GM23338 (cell line): ENCODE measurements around the gene CLCN1. TPM values are rescaled to one million over a fixed set of nuclear protein-coding genes. Genes with fewer than 3 reads are reported as not detected.

Experiments used
- ATAC-seq: fragments of 200-7000 bp; cut with Tn5 transposase; 3 replicates; pipeline ENCODE4 v1.9.1; 2020
- DNase-seq: peaks from one replicate; pipeline ENCODE4 v3.0.0-alpha.2; 2015; ENCODE audit warnings: low spot score
- H2AFZ ChIP-seq: fragments of 200-600 bp; sonication (generic); 2 replicates; pipeline ENCODE4 v1.8.0; 2016; ENCODE audit warnings: antibody characterized with exemption, mild to moderate bottlenecking, moderate library complexity
- H3F3A ChIP-seq: fragments of 200-600 bp; sonication (generic); replicated peaks from 2 replicates; pipeline ENCODE4 v1.8.0; 2017; ENCODE audit warnings: antibody characterized with exemption, mixed run types, low read depth
- H3K27ac ChIP-seq: fragments of 200-600 bp; sonication (generic); 2 replicates; pipeline ENCODE4 v1.6.1; 2016; ENCODE audit warnings: low read depth
- H3K27me3 ChIP-seq: fragments of 200-600 bp; sonication (generic); 2 replicates; pipeline ENCODE4 v1.8.0; 2016; ENCODE audit warnings: mild to moderate bottlenecking, mixed run types, moderate library complexity; ENCODE audit not compliant: insufficient read depth
- H3K36me3 ChIP-seq: fragments of 200-600 bp; sonication (generic); 2 replicates; pipeline ENCODE4 v1.8.0; 2016; ENCODE audit warnings: mild to moderate bottlenecking; ENCODE audit not compliant: insufficient read depth
- H3K4me1 ChIP-seq: fragments of 200-600 bp; sonication (generic); 2 replicates; pipeline ENCODE4 v1.8.0; 2016; ENCODE audit warnings: mild to moderate bottlenecking, moderate library complexity; ENCODE audit not compliant: insufficient read depth
- H3K4me2 ChIP-seq: fragments of 200-600 bp; sonication (generic); 2 replicates; pipeline ENCODE4 v1.7.1; 2017; ENCODE audit warnings: mixed run types
- H3K4me3 ChIP-seq: fragments of 200-600 bp; sonication (generic); 2 replicates; pipeline ENCODE4 v1.6.1; 2016; ENCODE audit warnings: mixed run types
- H3K79me2 ChIP-seq: fragments of 200-600 bp; sonication (generic); replicated peaks from 2 replicates; pipeline ENCODE4 v1.8.0; 2017; ENCODE audit warnings: mild to moderate bottlenecking; ENCODE audit not compliant: insufficient read depth
- H3K9me2 ChIP-seq: fragments of 200-600 bp; sonication (generic); 2 replicates; pipeline ENCODE4 v1.8.0; 2017; ENCODE audit not compliant: insufficient read depth
- H4K20me1 ChIP-seq: fragments of 200-600 bp; sonication (generic); replicated peaks from 2 replicates; pipeline ENCODE4 v1.8.0; 2017; ENCODE audit warnings: mild to moderate bottlenecking; ENCODE audit not compliant: insufficient read depth
- H3K27ac Mint-ChIP-seq: 2 replicates; pipeline ENCODE4 v1.8.0; 2020; ENCODE audit warnings: inconsistent platforms, mild to moderate bottlenecking, moderate library complexity, mixed read lengths
- H3K27me3 Mint-ChIP-seq: 3 replicates; pipeline ENCODE4 v1.8.0; 2022; ENCODE audit warnings: low read depth, mild to moderate bottlenecking, moderate library complexity, mixed read lengths, inconsistent platforms; ENCODE audit not compliant: insufficient read depth, poor library complexity
- H3K36me3 Mint-ChIP-seq: 3 replicates; pipeline ENCODE4 v1.8.0; 2021; ENCODE audit warnings: low read depth, mild to moderate bottlenecking, inconsistent platforms, moderate library complexity, mixed read lengths
- H3K4me1 Mint-ChIP-seq: 3 replicates; pipeline ENCODE4 v1.8.0; 2020; ENCODE audit warnings: mild to moderate bottlenecking, inconsistent platforms, mixed read lengths
- H3K4me3 Mint-ChIP-seq: 3 replicates; pipeline ENCODE4 v1.8.0; 2021; ENCODE audit warnings: moderate library complexity, mild to moderate bottlenecking, inconsistent platforms, mixed read lengths
- H3K9me3 Mint-ChIP-seq: 3 replicates; pipeline ENCODE4 v1.8.0; 2020; ENCODE audit warnings: moderate library complexity, mild to moderate bottlenecking, inconsistent platforms, mixed read lengths
- CREB1 ChIP-seq: fragments of 250-450 bp; sonication (Bioruptor Pico); IDR thresholded peaks from 2 replicates; pipeline ENCODE4 v1.5.0; 2020; ENCODE audit warnings: low read depth, mild to moderate bottlenecking, moderate library complexity
- CTCF ChIP-seq, 2 experiments: fragments of 200-600 bp in 1 of 2; sonication (generic) in 1 of 2; conservative IDR thresholded peaks; 2 replicates each; pipeline versions ENCODE4 v1.5.1 to v1.6.1; 2016 to 2017; ENCODE audit warnings: antibody characterized with exemption in 2 of 2, low read depth in 2 of 2, mild to moderate bottlenecking in 2 of 2, moderate library complexity in 1 of 2
- ETS1 ChIP-seq: IDR thresholded peaks from 2 replicates; pipeline ENCODE4 v1.6.1; 2016; ENCODE audit warnings: antibody characterized with exemption
- EZH2 ChIP-seq: fragments of 200-600 bp; sonication (generic); IDR thresholded peaks from one replicate; pipeline ENCODE4 v1.8.0; 2017; ENCODE audit warnings: antibody characterized with exemption, mild to moderate bottlenecking, low read depth; ENCODE audit not compliant: unreplicated experiment
- EZH2phosphoT487 ChIP-seq: fragments of 200-600 bp; sonication (generic); IDR thresholded peaks from one replicate; pipeline ENCODE4 v1.8.1; 2018; ENCODE audit warnings: antibody characterized with exemption; ENCODE audit not compliant: unreplicated experiment
- JUNB ChIP-seq: IDR thresholded peaks from one replicate; pipeline ENCODE4 v1.6.1; 2016; ENCODE audit warnings: antibody characterized with exemption; ENCODE audit not compliant: unreplicated experiment
- NANOG ChIP-seq: IDR thresholded peaks from 2 replicates; pipeline ENCODE4 v1.6.1; 2016; ENCODE audit warnings: antibody characterized with exemption, borderline replicate concordance
- POLR2AphosphoS5 ChIP-seq: IDR thresholded peaks from 2 replicates; pipeline ENCODE4 v1.6.1; 2016; ENCODE audit warnings: antibody characterized with exemption, low read depth
- REST ChIP-seq: IDR thresholded peaks from one replicate; pipeline ENCODE4 v1.6.1; 2018; ENCODE audit warnings: antibody characterized with exemption; ENCODE audit not compliant: unreplicated experiment
- STAT1 ChIP-seq: IDR thresholded peaks from one replicate; pipeline ENCODE4 v1.6.1; 2016; ENCODE audit warnings: antibody characterized with exemption; ENCODE audit not compliant: unreplicated experiment
- ZNF114 ChIP-seq: fragments of 250-450 bp; sonication (Bioruptor Pico); IDR thresholded peaks from 2 replicates; pipeline ENCODE4 v1.5.0; 2020; ENCODE audit warnings: mild to moderate bottlenecking, moderate library complexity
- ZNF331 ChIP-seq: fragments of 250-450 bp; sonication (Bioruptor Pico); IDR thresholded peaks from 2 replicates; pipeline ENCODE4 v1.5.0; 2020; ENCODE audit warnings: low read depth, mild to moderate bottlenecking, moderate library complexity
- polyA plus RNA-seq: library from polyadenylated mRNA; unstranded; fragments of >200 nt; fragmentation: Nextera tagmentation; extraction: Ambion mirVana; gene quantifications from 2 replicates; pipeline ENCODE4 v1.2.1, GENCODE V29; 2016
- total RNA-seq: library from RNA; depleted of rRNA; stranded (reverse); fragments of >200 nt; shearing (Covaris generic); gene quantifications from 2 replicates; pipeline ENCODE4 v1.2.3, GENCODE V29; 2014

Gene CLCN1
- total and polyA plus RNA-seq, 2 experiments from 2014 or later = 0.38 to 0.48 TPM

GRCh38 chr7:143363016-143363937 is 47.4 kb downstream of the CLCN1 start (continued):
- TF ChIP-seq REST = no peak

- DNase-seq = no peak
- Mint-ChIP-seq H3K4me1 (peaks cover 42% of the 10 kb centered on the region), H3K9me3 (no peaks in the 10 kb centered on the region; the same call in 2 of the 3 replicates), H3K27ac (no peak overlapping the region), H3K4me3 (no peak overlapping the region), H3K27me3 (peaks cover 20% of the 10 kb centered on the region), H3K36me3 (no peaks in the 10 kb centered on the region)
- Histone ChIP-seq H2AFZ (no peak overlapping the region), H3K27me3 (peaks cover 20% of the 10 kb centered on the region), H3K79me2 (no peaks in the 10 kb centered on the region), H3K36me3 (no peaks in the 10 kb centered on the region), H3F3A (peaks cover 6% of the 10 kb centered on the region), H3K4me3 (no peak overlapping the region), H3K27ac (0 out of 2 replicates have a peak overlapping the region, but pooled peaks have one; percentile 52), H4K20me1 (no peaks in the 10 kb centered on the region), H3K4me2 (no peak overlapping the region), H3K9me2 (peaks cover 6% of the 10 kb centered on the region; the same call in 1 of the 2 replicates), H3K4me1 (peaks cover 45% of the 10 kb centered on the region)
- no peak for ATAC-seq
- no peak for TF ChIP-seq REST
- no peak for TF ChIP-seq CREB1 (CRISPR knock-in tag)
- no peak for TF ChIP-seq ETS1
- no peak for TF ChIP-seq ZNF114 (CRISPR knock-in tag)
- TF ChIP-seq ZNF331 = no peak
- TF ChIP-seq EZH2phosphoT487 = no peak
- TF ChIP-seq STAT1 = no peak
- no peak for TF ChIP-seq EZH2
- no peak for TF ChIP-seq POLR2AphosphoS5
- no peak for TF ChIP-seq CTCF (conservative IDR thresholded peaks at IDR 0.05; ENCODE audit: low read depth in 2 of 2)
- TF ChIP-seq JUNB = no peak
- TF ChIP-seq NANOG = no peak
These were observed 52.1 kb downstream of the CLCN1 start for GRCh38 chr7:143367972-143368371.
